HG03565 (cell line): ENCODE data around the gene NR0B2.
A peak's percentile ranks its signal among the peaks of the same experiment; 100 is the strongest.

Experiments used
- ATAC-seq: cut with Tn5 transposase; IDR thresholded peaks from one replicate; pipeline ENCODE4 v1.9.1; 2021; ENCODE audit warnings: mild to moderate bottlenecking, moderate library complexity; ENCODE audit not compliant: unreplicated experiment

NR0B2 gene

DNA sequence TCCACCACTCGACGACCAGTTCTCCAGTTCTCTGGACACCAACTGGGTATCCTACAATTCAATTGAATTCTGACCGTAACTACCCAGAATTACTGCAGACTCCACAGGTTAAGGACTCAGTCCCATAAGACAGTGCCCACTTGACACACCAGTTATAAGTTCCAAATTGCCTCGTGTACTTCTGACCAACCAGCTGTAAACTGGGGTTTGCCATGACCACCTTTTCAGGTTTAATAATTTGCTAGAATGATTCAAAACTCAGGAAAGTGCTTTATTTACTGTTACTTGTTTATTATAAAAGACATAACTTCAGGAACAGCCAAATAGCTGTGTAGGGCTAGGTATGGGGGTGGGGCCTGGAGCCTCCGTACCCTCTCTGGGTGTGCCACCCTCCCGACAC lies 23.0 kb upstream of the NR0B2 start:
- ATAC-seq, result no peak

DNA sequence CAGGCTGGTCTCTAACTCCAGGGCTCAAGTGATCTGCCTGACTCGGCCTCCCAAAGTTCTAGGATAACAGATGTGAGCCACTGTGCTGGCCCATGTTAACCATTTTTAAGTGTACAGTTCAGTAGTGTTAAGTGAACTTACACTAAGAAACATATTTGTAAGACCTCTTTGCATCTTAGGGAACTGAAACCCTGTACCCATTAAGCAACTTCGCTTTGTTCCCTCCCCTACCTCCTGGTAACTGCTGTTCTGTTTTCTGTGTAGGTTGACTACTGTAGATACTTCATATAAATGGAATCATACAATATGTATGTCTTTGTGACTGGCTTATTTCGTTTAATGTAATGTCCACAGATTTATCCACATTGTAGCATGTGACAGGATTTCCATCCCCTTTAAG lies 18.8 kb upstream of the NR0B2 start:
- ATAC-seq, result peak; percentile 45

DNA sequence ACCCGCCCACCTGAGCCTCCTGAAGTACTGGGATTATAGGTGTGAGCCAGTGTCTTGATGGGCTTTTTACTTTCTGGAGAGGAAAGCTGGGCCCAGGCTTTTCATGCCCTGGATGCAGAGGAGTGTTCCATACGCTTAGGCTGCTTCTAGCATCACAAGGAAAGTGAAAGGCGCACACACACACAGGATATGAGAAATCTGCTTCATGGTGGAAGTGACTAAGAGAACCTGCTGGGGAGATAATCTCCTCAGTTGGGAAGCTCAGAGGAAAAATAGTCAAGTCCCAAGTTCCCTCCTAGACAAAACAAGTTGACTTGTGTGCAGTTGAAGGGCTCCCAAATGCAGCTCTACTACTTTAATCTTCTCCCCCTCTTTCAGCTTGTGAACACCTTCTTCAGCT lies 9.9 kb upstream of the NR0B2 start:
- no peak for ATAC-seq

DNA sequence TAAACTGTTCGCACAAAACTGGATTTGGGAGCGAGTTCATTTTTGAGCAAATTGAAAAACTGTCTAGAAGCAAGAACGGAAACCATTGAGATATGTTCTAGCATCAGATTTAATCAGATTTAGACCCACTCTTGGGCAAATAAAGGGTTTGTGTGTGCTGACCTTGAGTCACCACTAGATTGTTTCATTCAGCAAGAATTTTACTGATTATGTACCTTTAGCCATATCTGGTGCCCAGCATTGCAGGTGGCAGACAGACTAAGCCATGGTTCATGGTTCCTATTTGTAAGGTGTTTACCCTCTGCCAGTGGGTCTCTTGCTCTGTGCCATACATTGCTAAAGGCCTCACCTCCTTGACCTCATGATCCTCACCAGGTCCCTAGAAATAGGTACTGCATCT lies 9.1 kb upstream of the NR0B2 start:
- ATAC-seq, result no peak

DNA sequence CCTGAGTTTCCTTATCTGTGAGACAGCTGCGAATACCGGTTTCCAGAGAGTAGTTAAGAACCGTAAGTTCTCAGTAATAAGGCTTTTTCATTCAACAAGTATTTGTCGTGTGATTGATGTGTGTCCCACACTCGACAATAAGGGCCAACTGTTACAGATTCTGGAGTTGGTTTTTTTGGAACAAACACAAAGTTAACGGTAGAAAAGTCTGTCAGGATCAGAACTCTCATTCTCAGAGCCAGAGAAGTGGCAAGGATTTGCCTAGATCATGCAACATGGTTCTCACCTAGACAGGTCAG lies 8.6 kb upstream of the NR0B2 start:
- ATAC-seq, result no peak

DNA sequence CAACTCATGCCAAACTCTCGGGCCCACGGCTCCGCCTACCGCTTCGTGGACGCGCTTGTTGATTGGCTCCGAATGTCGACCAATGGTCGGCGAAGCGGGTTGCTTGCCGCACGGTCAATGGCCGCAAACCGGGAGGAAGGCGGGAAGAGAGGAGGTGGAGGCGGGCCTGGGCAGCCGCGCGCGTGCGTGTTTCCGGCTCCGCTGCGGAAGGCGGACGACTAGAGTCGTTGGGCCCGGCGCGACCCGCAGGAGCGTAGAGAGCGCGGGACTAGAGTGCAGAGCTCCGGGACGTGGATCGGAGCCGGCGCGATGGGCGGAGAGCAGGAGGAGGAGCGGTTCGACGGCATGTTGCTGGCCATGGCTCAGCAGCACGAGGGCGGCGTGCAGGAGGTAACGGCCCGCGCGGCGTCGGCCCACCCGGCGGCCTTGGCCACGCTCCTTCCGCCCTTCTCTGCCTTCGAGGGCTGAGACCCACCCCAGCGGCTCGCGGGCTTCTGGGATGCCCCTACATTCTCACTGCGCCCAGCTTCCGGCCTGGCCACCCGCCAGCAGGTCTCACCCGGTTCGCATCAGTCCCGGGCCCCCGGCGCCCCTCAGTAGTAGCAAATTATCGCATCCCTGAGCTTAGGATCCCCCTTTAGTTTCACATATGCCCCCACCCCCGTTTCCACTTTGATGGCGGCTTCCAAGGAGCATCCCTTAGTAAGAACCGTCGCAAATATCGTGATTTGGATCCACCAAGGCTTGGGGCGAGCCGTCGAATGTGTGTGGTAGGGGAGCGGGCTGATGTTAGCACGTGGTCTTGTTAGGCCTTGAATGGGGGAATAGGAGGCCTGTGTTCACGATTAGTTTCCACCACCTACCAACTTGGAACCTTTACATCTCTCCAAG lies 8.0 kb upstream of the NR0B2 start, which contains the start of gene NUDC:
TSS of gene NUDC (plus strand) at position 204 of the 891 bp plus-strand sequence. CDS start at position 310, 106 bp downstream.
- ATAC-seq, result peak; percentile 95

DNA sequence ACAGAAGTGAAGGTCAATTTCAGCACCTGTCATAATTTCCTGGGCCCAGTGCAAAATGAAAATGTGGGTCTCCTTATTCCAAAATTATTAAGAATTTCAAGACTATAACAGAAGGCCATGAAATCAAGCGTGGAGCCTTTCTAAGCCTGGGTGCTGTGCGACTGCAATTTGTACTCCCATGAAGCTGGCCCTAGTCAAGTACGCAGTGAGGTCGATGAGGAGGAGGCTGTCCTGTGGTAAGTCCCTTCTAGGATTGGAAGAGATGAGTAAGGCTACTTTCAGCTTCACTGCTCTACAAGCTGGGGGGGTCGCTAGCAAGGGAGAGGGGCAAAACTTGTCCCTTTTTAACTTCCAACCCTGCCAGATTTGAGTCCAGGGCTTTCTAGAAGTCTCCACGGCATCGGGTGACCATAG lies 7.4 kb upstream of the NR0B2 start:
- ATAC-seq, result no peak

DNA sequence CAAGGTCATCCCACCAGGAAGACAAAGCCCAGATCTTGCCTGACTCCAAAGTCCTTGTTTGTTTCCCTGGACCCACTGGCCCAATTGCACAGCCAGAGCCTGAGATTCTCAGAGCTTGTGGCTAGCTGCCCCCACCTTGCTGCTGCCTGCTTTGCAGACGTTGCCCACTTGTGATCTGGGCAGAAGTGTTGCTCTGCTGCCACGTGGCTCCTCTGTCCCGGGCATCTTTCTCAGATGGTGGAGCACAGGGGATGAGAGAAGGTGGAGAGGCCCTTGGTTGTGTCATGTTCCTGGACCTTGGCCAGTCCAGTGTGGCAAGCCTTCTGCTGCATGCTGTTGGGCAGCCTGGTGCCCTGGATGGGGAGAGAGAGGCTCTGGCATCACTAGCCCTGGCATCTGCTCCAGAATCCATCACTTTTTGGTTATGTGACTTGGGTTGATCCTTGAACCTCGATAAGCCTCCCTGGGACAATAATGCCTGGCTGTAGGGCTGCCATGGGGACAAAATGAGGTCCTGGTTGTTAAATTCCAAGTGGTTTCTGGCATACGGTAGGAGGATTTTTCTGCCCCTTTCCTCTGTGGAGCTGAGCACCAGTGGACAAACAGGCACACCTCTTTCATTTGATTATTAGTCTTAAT lies 1.5 kb upstream of the NR0B2 start:
- ATAC-seq, result no peak

DNA sequence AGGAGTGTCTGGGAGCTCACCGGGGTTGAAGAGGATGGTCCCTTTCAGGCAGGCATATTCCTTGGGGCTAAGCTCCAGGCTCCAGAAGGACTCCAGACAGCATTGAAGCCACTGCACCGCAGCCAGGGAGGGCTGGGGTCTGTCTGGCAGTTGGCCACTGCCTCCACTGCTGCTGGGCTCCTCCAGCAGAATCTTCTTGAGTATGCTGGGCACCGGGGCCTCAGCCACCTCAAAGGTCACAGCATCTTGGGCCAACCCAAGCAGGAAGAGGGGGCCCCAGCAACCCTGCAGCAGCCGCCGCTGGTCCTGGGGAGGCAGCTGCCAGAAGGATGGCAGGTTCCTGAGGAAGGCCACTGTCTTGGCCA lies 404 bp downstream of the NR0B2 start:
- no peak for ATAC-seq

DNA sequence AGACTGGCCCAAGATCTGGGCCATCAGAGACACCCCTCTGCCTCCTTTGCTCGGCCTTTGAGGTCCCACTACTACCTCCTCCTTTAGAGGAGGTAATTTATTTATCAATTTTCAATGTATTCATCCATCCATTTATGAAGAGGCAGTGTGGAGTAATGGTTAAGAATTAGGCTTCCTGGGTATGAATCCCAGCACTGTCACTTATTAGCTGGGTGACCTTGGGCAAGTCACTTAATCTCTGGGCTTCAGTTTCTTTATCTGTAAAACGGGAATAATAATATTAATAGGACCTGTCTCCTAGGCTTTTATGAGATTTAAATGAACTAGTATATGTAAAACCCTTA lies 1.7 kb downstream of the NR0B2 start:
- no peak for ATAC-seq

DNA sequence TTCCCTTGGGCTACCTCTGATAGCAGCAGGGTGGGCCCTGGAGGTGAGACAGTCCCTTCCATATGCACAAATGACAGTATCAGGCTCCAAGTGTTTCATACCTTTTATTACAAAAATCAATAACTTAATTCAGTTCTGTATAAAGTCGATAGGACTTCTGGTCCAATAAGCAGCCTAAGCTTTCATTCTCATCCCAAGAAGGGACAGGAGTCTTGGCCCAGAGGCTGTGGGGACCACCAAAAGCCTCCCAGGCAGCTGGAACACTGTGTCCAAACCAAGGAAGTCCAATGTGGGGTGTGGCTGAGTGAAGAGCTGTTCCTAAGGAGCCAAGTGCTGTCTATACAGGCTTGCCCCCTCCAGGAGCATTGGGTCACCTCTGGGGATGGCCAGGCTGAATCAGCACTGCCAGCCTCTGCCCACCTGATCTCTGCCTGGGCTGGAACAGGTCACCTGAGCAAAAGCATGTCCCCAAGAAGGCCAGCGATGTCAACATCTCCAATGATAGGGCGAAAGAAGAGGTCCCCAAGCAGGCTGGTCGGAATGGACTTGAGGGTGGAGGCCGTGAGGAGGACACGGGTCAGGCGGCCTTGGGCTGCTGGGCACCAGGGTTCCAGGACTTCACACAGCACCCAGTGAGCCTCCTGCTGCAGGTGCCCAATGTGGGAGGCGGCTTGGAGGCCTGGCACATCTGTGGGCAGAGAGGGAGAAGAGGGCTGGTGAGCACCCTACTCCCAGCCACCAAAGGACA lies 2.2 kb downstream of the NR0B2 start:
- no peak for ATAC-seq

DNA sequence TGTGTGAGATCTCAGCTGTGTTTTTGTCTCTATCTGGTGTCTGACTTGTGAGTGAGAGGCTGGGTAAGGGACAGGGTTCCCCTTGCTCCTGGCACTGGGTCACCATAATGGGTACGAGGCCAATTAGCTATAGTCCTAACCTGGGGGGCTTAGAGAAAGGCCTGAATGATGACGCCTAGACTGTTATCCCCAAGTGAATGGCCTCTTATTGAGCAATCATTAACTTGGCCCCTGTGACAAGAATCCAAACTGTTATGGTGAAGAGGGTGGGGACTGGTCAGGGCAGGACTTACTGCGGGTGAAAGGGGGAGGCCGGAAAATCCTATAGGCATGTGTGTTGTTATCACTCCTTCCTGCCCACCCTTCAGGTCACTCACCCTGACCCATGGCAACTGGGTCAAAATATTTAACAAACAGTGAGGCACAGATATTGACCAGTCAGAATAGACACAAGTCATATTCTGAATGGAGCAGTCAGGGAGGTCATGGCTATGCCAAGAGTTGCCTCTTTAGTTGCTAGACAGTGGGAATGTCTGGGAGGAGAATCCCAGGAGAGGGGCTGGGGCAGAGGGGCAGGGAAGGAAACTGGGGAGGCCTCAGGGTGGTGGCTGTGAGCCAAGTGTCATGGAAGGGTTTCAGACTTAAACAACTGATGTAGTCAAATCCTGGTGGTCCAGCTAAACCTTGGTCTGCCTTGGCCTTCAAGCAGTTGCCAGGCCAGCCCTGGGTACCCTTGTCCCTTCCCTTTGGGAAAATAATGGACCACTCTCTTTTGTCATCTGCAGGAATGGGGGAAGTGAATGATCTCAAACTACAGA lies 3.2 kb downstream of the NR0B2 start:
- ATAC-seq, result no peak

DNA sequence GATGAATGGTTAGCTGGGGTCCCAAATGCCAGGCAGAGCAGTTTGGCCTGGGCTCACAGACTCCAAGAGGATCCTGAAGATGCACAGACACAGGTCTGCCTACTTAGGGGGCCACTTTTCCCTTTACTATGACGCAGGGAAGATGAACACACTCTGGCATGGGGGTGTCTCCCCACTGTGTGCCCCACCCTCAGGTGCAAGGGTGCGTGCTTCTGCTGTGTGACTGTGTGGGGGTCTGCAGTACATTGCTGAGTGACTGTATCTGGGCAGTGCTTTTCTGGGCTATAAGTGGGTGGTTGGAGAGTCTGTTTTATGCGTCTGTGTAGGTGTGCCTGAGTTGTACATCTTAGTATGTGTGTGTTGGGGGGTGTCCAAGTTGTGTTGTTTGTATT lies 3.8 kb downstream of the NR0B2 start:
- no peak for ATAC-seq

DNA sequence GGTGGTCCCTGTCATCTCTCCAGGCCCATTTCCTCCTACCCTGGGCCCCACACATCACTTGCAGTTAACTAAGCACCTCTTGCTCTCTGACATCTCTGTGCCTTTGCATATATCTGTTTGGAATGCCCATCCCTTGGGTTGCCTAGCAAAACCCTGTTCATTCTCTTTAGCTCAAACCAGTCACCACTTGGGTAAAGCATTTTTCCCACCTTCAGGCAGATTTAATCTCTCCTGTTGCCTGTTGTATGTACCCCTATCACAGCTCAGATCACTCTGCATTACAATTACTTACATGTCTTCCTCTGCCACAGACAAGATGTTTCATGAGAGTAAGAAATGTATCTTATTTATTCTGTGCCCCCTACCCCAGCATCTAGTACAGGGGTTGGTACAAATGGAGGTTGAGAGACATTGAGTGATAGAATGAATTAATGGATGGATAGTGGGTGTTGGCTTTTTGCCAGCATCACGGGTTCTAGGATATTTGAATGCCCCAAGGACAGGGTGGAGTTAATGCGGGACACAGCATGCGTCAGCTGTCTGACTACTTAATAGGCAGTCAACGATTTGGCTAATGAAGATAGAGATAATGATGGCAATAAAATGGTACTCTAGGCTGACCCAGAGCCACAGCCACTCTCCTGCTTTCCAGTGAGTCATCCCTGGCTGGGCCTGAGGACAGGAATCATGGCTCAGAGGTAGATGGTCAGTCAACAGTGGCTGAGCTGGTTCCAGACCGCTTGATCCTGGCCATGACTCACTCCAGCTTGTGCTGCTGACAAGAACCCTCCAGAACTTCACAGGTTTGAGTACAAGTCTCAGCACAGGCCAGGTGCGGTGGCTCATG lies 6.5 kb downstream of the NR0B2 start:
- ATAC-seq, result no peak

DNA sequence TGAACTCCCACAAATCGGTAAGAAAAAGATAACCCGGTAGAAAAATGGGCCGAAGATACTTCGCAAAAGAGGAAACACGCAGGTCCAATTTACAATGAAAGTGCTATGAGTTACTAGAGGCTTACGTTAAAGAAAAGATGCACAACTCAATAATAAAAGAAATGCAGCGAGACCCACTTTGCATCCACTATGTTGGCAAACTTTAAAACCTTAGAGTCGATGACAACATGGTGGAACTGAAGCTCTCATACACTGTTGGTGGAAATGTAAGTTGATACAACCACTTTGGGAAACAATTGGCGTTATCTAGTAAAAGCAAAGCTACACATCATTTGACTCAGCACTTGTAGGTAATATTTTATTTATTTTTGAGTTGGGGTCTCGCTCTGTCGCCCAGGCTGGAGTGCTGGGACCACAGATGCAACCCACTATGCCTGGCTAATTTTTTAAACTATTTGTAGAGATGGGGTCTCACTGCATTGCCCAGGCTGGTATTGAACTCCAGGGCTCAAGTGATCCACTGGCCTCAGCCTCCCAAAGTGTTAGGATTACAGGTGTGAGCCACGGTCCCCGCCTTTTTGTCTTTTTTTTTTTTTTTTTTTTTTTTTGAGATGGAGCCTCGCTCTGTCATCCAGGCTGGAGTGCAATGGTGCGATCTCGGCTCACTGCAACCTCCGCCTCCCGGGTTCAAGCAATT lies 12.8 kb downstream of the NR0B2 start:
- no peak for ATAC-seq

DNA sequence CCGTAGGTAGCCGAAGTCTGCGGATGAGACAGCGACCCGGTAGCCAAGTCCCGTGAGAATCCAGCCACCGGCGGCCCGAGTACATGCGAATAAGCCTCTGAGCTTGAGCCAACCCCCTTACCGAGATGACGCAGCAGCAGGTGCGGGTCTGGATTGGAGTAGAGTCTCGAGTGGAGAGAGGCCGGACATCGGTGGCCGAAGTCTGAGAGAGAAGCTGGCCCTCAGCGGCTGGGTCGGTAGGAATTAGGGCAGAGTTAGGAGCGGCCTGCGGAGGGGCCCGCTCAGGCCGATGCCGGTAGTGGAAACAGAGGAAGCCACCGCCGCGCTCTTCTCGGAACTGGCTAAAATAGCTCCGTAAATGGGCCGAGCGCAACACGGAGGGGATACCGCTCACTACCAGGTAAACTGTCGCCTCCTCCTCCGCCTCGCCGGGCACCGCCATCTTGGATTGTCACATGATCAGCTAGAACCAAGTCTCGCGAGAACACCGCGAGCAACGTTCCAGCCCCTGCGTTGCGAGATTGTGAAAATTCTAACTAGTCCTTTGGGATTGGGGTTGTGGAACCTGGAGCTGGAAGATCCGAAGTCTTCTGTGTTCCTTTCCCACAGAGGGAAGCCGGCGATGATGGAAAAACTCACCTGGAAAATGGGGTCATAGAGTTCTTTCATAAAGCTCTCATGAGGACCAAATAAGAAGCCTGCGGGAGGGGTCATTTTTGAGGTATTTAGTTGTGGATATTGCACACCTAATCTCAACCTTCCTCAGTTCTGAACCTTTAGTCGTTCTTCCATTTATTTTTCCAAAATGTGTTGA lies 13.6 kb downstream of the NR0B2 start, which contains the start of gene GPATCH3:
TSS of gene GPATCH3 (minus strand) at position 467 of the 814 bp plus-strand sequence. CDS start at position 442, 25 bp downstream.
- peak; percentile 74 for ATAC-seq

DNA sequence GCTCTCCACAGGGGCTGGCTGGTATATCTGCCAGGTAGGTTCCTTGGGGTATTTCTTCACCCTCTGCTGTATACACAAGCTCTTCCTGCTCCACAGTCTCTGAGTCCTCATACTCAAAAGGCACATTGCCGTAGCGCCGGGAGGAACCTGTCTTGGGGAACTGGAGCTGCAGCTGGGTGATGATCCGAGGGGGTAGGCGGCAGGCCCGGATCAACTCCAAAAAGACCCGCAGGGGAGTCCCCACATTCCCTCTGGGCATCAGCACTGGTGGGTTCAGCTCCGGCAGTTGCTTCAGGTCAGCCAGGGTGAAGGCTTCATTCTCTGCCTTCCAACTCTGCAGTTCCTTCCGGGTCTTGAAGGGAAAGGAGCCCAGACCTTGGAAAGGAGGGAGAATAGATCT lies 16.4 kb downstream of the NR0B2 start:
- ATAC-seq, result no peak

DNA sequence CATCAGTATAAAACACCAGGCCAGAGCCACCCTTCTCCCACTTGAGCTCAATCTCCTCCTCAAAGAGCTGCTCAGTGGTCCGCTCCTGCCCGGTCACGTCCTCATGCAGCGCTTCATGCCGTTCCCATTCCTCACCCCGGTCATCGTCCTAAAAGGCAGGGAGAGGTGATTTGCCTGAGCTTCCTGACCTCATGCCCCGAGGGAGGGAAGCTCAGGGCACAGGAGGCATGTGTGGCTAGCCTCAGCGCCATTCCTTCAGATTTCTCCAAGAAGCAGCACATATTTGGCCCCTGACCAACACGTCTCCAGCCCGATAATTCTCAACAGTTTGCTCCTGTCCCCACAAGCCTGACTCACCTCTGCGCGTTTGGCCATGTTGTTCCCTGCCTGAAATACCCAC lies 19.5 kb downstream of the NR0B2 start:
- ATAC-seq, result no peak

DNA sequence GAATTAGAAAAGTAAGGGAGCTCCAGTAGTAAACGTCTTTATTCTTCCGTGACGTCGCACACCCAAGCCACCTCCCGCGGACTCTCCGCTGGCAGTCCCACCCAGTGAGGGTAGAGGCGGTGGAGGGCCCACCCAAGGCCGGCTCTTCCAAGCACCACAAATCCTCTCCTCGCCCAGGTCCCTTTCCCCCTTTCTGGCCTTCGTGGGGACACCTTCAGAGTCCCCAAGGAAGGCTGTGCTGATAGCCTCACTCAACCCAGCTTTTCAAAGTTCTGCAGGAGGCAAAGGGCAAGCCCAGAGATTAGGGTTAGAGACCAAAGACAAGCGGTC lies 23.3 kb downstream of the NR0B2 start:
- ATAC-seq, result peak; percentile 10
